PC-9 (cell line): ENCODE data around the gene UGT1A10. TPM values are rescaled to one million over a fixed set of nuclear protein-coding genes. Genes with fewer than 3 reads are reported as not detected.

Source experiments
- BruUV-seq: library from RNA; stranded (reverse); fragments of 400-500 nt; replicated peaks from 2 replicates; lab custom pipeline; 2021; lab: Mats Ljungman, UMichigan
- CTCF ChIA-PET: fragments of 300-600 bp; sonication (Branson Sonifier 250); formaldehyde crosslinking; loops from one replicate; lab custom pipeline; 2022; ENCODE audit warnings: antibody characterized with exemption; lab: Charles Lee
- POLR2A ChIA-PET: fragments of 300-600 bp; sonication (Branson Sonifier 250); formaldehyde crosslinking; loops from one replicate; lab custom pipeline; 2022; ENCODE audit warnings: antibody characterized with exemption; ENCODE audit not compliant: unreplicated experiment; lab: Charles Lee
- DNase-seq, 2 experiments: peaks; one replicate each; pipeline versions ENCODE4 v3.0.0 to v3.0.0-alpha.2; 2015 to 2022; ENCODE audit warnings: mixed read lengths in 1 of 2
- H2AFZ ChIP-seq: fragments of 200-600 bp; sonication (generic); 2 replicates; pipeline ENCODE4 v1.8.1; 2017; ENCODE audit warnings: antibody characterized with exemption
- H3F3A ChIP-seq: fragments of 200-600 bp; sonication (generic); 2 replicates; pipeline ENCODE4 v1.8.1; 2017; ENCODE audit warnings: antibody characterized with exemption, mild to moderate bottlenecking, low read depth; ENCODE audit not compliant: insufficient read depth
- H3K27ac ChIP-seq: fragments of 200-600 bp; sonication (generic); 2 replicates; pipeline ENCODE4 v1.6.1; 2016; ENCODE audit warnings: mixed run types
- H3K27me3 ChIP-seq: fragments of 200-600 bp; sonication (generic); 2 replicates; pipeline ENCODE4 v1.6.1; 2016; ENCODE audit warnings: low read depth, mixed run types; ENCODE audit not compliant: insufficient read depth
- H3K36me3 ChIP-seq: fragments of 200-600 bp; sonication (generic); 2 replicates; pipeline ENCODE4 v1.6.1; 2016; ENCODE audit warnings: low read depth, mixed run types
- H3K4me1 ChIP-seq: fragments of 200-600 bp; sonication (generic); replicated peaks from 2 replicates; pipeline ENCODE4 v1.6.1; 2016; ENCODE audit warnings: mixed run types; ENCODE audit not compliant: insufficient read depth
- H3K4me2 ChIP-seq: fragments of 200-600 bp; sonication (generic); 2 replicates; pipeline ENCODE4 v1.6.1; 2017; ENCODE audit warnings: mixed run types
- H3K4me3 ChIP-seq: fragments of 200-600 bp; sonication (generic); 2 replicates; pipeline ENCODE4 v1.6.1; 2016; ENCODE audit warnings: mixed run types
- H3K79me2 ChIP-seq: fragments of 200-600 bp; sonication (generic); 2 replicates; pipeline ENCODE4 v1.6.1; 2017; ENCODE audit warnings: low read depth, mixed run types
- H3K9me2 ChIP-seq: fragments of 200-600 bp; sonication (generic); 2 replicates; pipeline ENCODE4 v1.8.1; 2017; ENCODE audit warnings: mild to moderate bottlenecking; ENCODE audit not compliant: insufficient read depth
- H3K9me3 ChIP-seq: fragments of 200-600 bp; sonication (generic); 2 replicates; pipeline ENCODE4 v1.8.1; 2016; ENCODE audit warnings: low read depth; ENCODE audit not compliant: insufficient read depth
- H4K20me1 ChIP-seq: fragments of 200-600 bp; sonication (generic); 2 replicates; pipeline ENCODE4 v1.8.1; 2017; ENCODE audit not compliant: insufficient read depth
- EZH2 ChIP-seq: fragments of 200-600 bp; sonication (generic); IDR thresholded peaks from 2 replicates; pipeline ENCODE4 v1.8.0; 2017; ENCODE audit warnings: antibody characterized with exemption, low read depth
- intact Hi-C: fragments of 100-400 bp; cut with micrococcal nuclease; formaldehyde crosslinking; loops from one replicate; pipeline ENCODE4 v1.10.0; 2022; ENCODE audit not compliant: unreplicated experiment
- total RNA-seq: library from RNA; stranded (reverse); gene quantifications from 2 replicates; pipeline ENCODE4 v1.2.3, GENCODE V29; 2021
- TF ChIP-seq, protein P1 (sequence below): fragments of 200-600 bp; sonication (generic); conservative IDR thresholded peaks from 2 replicates; pipeline ENCODE4 v1.6.1; 2017; ENCODE audit warnings: mixed run types, antibody characterized with exemption, mild to moderate bottlenecking, moderate library complexity

The UGT1A10 gene
- total RNA-seq, 1 experiment from 2014 or later = not detected

DNA sequence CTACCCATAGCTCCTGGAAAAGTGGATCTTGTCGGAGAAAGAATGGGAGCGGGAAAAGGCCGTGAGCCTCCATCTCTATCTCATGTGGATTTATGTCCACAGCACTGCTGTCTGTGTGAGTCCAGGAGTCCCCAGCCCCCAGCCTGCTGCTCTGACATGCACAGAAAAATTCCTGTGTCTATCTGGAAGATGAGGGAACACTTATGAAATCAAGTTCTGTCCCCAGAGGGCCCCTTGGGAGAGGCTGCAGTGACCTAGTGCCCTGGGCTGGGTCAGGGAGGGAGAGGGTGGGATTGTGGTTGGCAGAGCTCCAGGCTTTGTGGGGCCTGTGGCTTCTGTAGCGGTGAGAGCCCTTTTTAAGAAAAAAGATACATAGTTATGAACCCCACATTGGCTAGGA is 180.5 kb downstream of the UGT1A10 start:
- intact Hi-C loops = no loop called here
- H3K27ac ChIP-seq = no peak overlapping the region
- no TSS peak for BruUV-seq
- no peak overlapping the region for H3K4me2 ChIP-seq
- TF ChIP-seq EZH2 = no peak
- TF ChIP-seq, protein P1, sequence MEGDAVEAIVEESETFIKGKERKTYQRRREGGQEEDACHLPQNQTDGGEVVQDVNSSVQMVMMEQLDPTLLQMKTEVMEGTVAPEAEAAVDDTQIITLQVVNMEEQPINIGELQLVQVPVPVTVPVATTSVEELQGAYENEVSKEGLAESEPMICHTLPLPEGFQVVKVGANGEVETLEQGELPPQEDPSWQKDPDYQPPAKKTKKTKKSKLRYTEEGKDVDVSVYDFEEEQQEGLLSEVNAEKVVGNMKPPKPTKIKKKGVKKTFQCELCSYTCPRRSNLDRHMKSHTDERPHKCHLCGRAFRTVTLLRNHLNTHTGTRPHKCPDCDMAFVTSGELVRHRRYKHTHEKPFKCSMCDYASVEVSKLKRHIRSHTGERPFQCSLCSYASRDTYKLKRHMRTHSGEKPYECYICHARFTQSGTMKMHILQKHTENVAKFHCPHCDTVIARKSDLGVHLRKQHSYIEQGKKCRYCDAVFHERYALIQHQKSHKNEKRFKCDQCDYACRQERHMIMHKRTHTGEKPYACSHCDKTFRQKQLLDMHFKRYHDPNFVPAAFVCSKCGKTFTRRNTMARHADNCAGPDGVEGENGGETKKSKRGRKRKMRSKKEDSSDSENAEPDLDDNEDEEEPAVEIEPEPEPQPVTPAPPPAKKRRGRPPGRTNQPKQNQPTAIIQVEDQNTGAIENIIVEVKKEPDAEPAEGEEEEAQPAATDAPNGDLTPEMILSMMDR = no peak
- no peaks in the 10 kb centered on the region for H3K9me2 ChIP-seq
- no peaks in the 10 kb centered on the region for H4K20me1 ChIP-seq
- ChIA-PET CTCF (no interaction called here), POLR2A (no interaction called here)
- no peaks in the 10 kb centered on the region for H3K4me1 ChIP-seq
- H3K36me3 ChIP-seq = no peaks in the 10 kb centered on the region
- H3F3A ChIP-seq = no peaks in the 10 kb centered on the region
- no peaks in the 10 kb centered on the region for H3K9me3 ChIP-seq
- H3K27me3 ChIP-seq = no peaks in the 10 kb centered on the region
- DNase-seq = no peak
- H3K79me2 ChIP-seq = no peaks in the 10 kb centered on the region
- H3K4me3 ChIP-seq = no peak overlapping the region
- H2AFZ ChIP-seq = no peak overlapping the region

GRCh38 chr2:233817361-233817911 is 181.2 kb downstream of the UGT1A10 start:
- no peak overlapping the region for H3K4me2 ChIP-seq
- no peaks in the 10 kb centered on the region for H4K20me1 ChIP-seq
- POLR2A ChIA-PET = interaction anchor here (0.7 kb wide), 1 partner anchor 117 kb away, joined by 3 read pairs; no protein-coding TSS in a partner anchor
- H3K27me3 ChIP-seq = no peaks in the 10 kb centered on the region
- H3K4me1 ChIP-seq = no peaks in the 10 kb centered on the region
- CTCF ChIA-PET = no interaction called here
- no peaks in the 10 kb centered on the region for H3K79me2 ChIP-seq
- intact Hi-C loops = no loop called here
- no peaks in the 10 kb centered on the region for H3K9me3 ChIP-seq
- DNase-seq = no peak
- BruUV-seq = no TSS peak
- H3K4me3 ChIP-seq = no peak overlapping the region
- TF ChIP-seq EZH2 = no peak
- TF ChIP-seq, protein P1 = no peak
- no peak overlapping the region for H2AFZ ChIP-seq
- H3K27ac ChIP-seq = no peak overlapping the region
- H3K9me2 ChIP-seq = no peaks in the 10 kb centered on the region
- no peaks in the 10 kb centered on the region for H3K36me3 ChIP-seq
- no peaks in the 10 kb centered on the region for H3F3A ChIP-seq

DNA sequence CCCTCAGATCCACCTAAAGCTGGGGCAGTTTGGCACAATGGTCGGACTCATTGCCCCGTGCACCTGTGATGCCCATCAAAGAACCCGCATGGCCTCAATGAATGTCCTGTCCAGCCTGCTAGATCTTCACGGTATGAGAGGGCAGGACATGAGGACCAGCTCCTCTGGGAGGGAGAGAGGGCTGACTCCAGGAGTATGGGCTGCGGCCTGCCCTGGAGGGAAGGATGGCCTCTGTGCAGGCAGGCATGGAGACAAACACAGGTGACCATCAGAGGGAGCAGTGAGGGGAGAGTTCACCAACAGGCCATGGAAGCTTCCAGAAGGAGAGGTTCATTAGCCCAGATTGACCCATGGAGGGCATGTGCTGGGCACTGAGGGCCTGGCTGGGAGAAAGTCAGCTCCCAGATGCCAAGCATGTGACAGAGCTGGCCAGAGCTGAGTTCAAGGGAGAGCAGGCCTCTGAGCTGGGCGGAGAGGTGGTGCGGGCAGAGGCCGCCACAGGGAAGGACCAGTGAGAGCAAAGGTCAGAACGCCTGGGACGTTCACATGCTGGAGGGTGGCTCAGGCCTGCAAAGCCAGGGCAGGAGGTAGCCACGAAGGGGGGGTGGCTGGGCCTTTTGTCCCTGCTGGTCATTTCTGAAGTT is 181.9 kb downstream of the UGT1A10 start:
- Histone ChIP-seq H3K4me2 (no peak overlapping the region), H3K9me2 (no peaks in the 10 kb centered on the region), H3K4me1 (no peaks in the 10 kb centered on the region), H3F3A (no peaks in the 10 kb centered on the region), H3K36me3 (no peaks in the 10 kb centered on the region), H3K4me3 (no peak overlapping the region), H3K27ac (no peak overlapping the region), H4K20me1 (no peaks in the 10 kb centered on the region), H3K27me3 (no peaks in the 10 kb centered on the region), H3K9me3 (no peaks in the 10 kb centered on the region), H3K79me2 (no peaks in the 10 kb centered on the region), H2AFZ (no peak overlapping the region)
- no TSS peak for BruUV-seq
- DNase-seq = no peak
- ChIA-PET CTCF (no interaction called here), POLR2A (interaction anchor here (0.7 kb wide), 1 partner anchor 118 kb away, joined by 3 read pairs; no protein-coding TSS in a partner anchor)
- TF ChIP-seq, protein P1 = no peak
- no peak for TF ChIP-seq EZH2
- intact Hi-C loops = no loop called here
